Tibial nerve (tissue), 3 donors: ENCODE measurements around the gene MRPL45.
"Not testable (repeated sequence)": the region's sequence is repeated elsewhere in the genome, so short reads cannot be mapped to it uniquely, and the experiment has no call there.

Experiments used
- POLR2A ChIP-seq, 2 donors: fragments of 450-650 bp; IDR thresholded peaks; one replicate each; pipeline ENCODE4 v1.6.1; 2017; ENCODE audit warnings: antibody characterized with exemption in 2 of 2, mild to moderate bottlenecking in 2 of 2, moderate library complexity in 2 of 2
- TF ChIP-seq, protein P1 (sequence below), 5 experiments: fragments of 200-600 bp in 3 of 5; fragments of 450-650 bp in 2 of 5; sonication (generic) in 3 of 5; IDR thresholded peaks; one replicate each; pipeline ENCODE4 v1.5.1; 2016 to 2019; ENCODE audit warnings: antibody characterized with exemption in 5 of 5, mild to moderate bottlenecking in 3 of 5, moderate library complexity in 2 of 5

DNA sequence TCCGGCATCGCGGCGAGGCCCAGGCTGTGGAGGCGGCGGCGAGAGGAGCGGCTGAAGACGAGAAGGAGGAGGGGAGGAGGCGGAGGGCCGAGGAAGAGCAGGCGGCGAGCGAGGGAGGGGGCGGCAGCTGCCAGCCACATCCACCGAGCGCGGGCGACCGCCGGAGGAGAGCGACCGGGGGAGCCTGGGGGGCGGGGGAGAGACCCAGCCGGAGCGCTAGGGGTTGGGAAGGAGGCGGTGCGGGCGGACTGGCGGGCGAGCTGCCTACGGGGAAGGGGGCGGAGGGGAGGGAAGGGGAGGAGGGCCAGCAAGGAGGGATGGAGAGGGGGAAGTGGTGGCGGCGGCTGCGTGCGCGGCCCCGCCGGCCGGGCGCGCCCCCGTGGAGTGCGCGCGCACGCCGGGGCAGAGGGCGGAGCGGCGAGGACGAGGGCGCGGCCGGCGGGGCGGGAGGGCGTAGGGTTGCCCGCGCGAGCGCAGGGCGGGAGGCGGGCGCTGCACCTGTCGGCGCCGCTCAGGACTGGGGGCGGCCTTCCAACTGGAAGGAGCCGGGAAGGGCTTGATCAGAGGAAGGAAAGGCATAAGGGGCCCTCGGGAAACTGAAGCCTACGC, 39.9 kb upstream of the MRPL45 start:
- TF ChIP-seq, protein P1, sequence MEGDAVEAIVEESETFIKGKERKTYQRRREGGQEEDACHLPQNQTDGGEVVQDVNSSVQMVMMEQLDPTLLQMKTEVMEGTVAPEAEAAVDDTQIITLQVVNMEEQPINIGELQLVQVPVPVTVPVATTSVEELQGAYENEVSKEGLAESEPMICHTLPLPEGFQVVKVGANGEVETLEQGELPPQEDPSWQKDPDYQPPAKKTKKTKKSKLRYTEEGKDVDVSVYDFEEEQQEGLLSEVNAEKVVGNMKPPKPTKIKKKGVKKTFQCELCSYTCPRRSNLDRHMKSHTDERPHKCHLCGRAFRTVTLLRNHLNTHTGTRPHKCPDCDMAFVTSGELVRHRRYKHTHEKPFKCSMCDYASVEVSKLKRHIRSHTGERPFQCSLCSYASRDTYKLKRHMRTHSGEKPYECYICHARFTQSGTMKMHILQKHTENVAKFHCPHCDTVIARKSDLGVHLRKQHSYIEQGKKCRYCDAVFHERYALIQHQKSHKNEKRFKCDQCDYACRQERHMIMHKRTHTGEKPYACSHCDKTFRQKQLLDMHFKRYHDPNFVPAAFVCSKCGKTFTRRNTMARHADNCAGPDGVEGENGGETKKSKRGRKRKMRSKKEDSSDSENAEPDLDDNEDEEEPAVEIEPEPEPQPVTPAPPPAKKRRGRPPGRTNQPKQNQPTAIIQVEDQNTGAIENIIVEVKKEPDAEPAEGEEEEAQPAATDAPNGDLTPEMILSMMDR (IDR thresholded peaks at IDR 0.05): not testable (repeated sequence)
- TF ChIP-seq POLR2A (IDR thresholded peaks at IDR 0.05): peak in 1 of 2 donors; percentile 24
